Activated CD8-positive, alpha-beta memory T cell treated with anti-CD3 and anti-CD28 coated beads for 1 hour (primary cell): ENCODE measurements around the gene RINT1.

Source experiments
- DNase-seq, 2 donors: peaks; one replicate each; pipeline ENCODE4 v3.0.0-alpha.2; 2020; ENCODE audit warnings: low read depth in 1 of 2; ENCODE audit errors: extremely low read depth in 1 of 2

Gene RINT1

DNA sequence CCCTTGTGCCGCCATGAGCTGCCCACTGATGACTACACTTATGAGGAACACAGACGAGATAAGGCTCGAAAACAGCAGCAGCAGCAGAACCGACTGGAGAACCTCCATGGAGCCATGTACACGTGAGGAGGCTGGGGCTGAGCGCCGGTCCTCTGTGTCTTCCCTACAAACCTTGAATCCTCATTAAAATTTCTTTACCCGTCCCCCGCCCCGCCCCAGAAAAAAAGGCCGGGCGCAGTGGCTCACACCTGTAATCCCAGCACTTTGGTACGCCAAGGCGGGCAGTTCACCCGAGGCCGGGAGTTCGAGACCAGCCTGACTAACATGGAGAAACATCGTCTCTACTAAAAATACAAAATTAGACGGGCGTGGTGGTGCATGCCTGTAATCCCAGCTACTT, 1.5 kb upstream of the RINT1 start:
- DNase-seq = no peak

DNA sequence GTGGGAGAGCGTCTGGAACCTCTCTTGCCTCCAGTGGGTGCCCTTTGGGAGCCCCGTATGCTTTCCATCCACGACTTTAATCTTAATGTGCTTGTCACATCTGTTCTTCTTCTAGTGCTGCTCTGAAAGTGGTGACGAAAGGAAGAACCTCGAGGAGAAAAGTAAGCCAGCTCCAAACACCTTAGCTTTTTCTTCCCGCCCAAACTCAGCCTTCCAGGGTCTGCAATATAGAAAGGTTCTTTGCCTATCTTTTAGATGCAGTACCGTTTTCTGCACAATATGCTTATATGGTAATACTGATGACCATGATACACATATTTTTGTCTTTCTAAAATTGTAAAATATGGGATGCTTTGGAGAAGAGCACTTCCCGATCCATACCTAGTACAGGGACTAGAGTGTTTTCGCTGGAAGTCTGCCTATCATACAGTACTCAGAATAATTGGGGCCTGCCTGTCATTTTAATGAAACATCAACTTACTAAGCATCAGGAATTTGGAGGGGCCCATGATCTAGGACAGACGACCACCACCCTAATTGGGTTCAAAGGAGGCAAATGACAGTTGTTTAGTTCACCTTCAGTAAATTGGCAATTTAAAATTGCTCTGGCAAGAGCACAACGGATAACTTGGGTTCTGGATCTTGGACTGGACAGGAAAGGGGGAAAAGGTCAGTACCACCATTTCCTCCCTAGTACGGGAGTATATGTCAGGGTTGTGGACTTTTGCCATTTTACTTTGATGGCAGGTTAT, 884 bp downstream of the RINT1 start:
- no peak for DNase-seq

DNA sequence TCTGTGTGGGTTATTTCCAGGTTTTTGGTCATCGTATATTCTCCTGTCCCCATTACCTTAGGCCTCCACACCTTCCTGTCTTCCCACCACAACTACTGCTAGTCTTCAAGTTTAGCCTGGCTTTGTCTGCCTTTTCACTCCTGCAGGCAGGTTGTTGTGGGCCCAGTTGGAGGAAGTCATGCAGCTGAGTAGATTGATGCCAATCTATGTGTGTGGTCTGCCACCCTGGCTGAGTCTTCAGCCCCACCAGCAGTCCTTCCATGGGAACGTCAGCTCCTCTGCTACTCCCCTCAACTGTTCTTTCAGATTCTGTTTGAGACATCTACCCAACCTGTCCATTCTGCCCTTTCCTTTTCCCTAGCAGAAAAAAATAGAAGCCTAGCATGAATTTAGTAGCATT, 6.3 kb downstream of the RINT1 start:
- no peak for DNase-seq

DNA sequence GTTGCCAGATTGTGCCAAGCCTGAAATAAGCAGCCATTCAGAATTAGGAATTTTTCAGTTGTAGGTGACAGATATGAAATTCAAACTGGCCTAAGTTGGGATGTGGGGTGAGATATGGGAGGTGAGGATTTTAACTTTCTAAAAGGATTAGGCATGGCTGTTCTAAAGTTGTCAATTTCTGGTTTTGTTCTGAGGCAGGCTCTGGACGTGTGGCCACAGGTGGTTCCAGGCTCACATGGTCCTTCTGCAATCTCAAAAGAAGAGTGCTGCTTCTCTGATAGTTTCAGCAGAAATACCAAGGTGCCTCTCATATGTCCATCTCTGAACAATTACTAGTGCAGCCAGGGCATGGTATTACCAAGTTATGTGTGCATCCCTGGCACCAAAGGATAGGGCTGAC, 27.9 kb downstream of the RINT1 start:
- DNase-seq = no peak

DNA sequence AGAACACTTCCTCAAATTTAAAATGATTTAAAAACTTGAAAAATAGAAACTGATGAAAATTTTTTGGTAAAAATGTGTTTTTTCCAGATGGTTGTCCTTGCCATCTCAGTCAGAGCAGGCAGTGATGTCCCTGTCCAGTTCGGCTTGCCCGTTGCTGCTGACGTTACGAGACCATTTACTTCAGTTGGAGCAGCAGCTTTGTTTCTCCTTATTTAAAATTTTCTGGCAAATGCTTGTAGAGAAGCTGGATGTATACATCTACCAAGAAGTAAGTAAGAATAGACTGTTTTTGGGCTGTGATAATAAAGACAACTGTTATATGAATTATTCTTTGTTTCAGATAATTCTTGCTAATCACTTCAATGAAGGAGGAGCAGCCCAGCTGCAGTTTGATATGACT, 33.2 kb downstream of the RINT1 start:
- DNase-seq = no peak

DNA sequence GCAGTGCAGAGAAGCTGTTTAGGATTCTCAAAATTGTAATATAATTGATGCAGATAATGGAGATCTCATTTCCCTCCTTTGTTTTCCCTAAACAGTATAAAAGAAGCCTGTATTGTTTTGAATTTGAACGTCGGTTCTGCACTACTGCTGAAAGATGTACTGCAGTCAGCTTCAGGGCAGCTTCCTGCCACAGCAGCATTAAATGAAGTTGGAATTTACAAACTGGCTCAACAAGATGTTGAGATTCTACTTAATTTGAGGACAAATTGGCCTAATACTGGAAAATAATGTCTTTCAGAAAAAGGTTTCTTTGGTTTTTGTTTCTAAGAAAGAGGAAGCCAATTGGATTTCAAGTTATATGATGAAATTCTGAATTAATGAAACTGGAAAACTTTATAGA, 35.0 kb downstream of the RINT1 start:
- DNase-seq = no peak

DNA sequence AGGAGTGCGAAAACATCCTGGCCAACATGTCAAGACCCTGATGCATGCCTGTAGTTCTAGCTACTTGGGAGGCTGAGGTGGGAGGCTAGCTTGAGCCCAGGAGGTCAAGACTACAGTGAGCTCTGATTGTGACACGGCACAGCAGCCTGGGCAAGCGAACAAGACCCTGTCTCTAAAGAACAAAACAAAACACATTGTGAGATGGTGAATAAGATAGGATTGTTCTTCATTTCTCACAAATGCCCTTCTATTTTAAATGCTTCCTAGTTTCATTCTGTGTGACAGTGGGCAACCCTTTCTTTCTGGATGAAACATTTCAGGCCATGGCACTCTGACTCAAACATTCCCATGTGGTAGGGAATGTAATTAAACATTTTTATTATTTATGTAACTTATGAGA, 35.8 kb downstream of the RINT1 start:
- DNase-seq = no peak

DNA sequence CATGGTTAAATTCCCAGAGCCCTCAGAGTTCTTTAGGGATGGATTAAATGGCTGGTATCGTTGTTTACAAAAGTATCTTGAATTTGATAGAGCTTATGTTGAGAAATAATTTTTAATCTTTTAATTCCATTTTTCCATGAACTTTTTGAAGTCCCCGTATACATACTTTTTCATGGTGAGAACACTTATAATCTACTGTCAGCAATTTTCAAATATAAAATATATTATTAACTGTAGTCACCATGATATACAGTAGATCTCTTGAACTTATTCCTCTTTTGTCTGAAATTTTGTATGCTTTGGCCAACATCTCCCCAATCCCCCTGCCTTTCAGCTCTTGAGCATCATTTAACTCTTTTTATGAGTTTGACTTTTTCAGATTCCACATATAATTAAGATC, 39.9 kb downstream of the RINT1 start:
- no peak for DNase-seq

DNA sequence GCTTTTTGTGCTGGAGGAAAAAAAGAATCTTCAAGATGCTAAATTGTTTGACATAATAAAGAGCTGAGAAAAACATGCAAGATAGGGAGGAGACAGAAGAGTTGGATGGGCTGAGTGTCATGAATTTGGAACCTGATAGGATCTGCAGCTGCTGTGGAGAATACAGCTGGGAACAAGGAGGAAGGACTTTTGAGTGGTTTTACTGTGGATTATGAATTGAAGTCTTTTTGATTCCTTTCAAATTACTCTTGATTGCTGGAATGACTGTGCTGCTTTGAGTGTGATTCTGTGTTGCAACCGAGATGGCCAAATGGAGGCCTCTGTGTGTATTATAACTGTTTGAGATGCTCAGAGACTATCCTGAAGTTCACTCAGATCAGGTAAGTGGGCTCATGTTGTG, 45.2 kb downstream of the RINT1 start:
- DNase-seq = no peak

DNA sequence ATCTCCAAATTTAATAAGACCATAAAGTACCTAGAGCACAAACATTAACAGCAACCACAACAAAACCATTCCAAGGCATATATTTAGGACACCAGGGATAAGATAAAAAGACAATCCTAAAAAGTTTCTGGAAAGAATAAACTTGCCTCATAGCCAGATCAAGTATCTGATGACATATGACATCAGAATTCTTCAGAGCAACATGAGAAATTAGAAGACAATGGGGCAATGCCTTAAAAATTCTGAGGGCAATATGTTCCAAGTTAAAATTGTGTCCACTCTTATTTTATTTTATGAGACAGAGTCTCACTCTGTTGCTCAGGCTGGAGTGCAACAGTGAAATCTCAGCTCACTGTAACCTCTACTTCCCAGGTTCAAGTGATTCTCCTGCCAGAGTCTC, 46.5 kb downstream of the RINT1 start:
- no peak for DNase-seq

DNA sequence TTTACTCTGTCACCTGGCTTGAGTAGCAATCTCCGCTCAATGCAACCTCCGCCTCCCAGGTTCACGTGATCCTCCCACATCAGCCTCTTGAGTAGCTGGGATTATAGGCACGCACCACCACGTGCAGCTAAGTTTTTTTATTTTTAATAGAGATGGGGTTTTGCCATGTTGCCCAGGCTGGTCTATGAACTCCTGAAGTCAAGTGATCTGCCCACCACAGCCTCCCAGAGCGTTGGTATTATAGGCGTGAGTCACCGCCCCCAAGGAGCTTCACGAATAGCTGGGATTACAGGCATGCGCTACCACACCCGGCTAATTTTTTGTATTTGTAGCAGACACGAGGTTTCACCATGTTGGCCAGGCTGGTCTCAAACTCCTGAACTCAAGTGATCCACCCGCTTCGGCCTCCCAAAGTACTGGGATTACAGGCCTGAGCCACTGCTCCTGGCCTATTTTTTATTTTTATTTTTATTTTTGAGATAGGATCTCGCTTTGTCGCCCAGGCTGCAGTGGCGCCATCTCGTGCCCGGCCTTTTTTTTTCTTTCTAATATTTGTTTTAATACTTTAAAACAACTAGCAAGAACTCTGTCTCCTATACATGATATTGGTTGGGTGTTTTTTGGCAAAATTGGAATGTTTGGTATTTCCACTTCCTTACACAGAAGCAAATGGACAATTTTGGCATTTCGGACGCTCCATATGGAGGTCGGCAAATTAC, 48.2 kb downstream of the RINT1 start:
- DNase-seq = no peak

DNA sequence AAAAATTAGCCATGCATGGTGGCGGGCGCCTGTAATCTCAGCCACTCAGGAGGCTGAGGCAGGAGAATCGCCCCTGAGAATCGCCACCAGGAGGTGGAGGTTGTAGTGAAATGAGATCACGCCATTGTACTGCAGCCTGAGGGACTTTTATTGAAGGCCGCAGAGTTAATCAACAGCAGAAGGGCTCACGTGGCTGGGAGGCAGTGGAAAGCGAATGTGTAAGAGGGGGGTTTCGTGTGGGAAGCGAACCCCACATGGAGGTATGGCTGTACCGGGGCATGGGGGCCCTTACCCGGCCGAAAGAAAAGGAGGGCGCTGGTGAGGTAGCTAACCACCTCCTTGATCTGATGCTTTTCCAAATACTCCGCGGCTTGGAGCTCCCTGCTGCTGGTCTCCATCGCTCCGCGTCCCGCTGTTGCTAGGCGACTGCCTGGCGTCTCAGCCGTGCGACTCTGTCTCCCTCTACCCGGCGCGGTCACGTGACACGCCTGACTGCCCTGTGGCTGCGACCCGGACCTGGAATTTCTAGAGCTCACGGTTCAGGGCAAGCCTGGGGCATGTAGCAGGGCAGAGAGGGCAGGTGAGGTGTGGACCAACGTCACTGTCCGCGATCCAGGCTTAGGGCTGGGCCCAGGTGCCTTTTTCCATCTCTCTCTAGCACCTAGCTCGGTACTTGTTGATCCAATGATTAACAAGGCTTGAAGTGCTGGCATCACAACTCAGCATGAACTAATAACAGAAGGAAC, 49.2 kb downstream of the RINT1 start, which contains the start of gene EFCAB10:
EFCAB10 (minus strand) TSS at position 428 of the 746 bp plus-strand sequence; CDS start at position 398, 30 bp downstream.
- DNase-seq = peak in 1 of 2 donors; percentile 16

DNA sequence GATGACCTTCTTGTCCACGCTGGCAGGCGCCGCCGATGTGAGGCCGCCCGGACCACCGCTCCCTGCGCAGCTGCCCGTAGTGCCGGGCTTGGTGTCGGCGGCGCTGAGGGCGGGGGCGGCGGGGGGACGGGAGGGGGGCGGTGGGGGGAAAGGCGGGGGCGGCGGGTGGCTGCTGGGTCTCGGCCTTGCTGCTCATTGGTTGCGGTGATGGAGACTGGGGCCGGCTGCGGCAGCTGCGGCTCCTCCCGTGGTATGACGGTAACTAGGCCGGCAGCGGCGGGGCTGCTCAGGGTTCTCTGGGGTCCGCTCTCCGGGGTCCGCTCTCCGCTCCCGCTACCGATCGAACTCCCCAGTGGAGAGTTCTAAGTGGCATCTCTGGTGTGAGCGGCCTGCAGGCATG, 51.1 kb downstream of the RINT1 start:
- no peak for DNase-seq

DNA sequence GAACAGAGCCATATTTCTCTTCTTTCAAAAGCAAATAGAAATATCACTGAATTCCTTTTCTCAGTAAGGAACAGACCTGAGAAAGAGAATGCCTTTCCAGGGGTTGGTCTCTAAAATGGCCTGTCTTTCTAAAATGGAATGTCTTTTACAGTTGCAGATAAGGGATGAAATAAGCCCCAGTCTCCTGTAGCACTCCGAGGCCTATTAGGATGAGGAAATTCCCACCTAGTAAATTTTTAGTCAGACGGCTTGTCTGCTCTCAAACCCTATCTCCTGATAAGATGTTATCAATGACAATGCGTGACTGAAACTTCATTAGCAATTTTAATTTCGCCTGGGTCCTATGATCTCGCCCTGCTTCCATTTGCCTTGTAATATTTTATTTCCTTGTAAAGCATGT, 52.2 kb downstream of the RINT1 start:
- no peak for DNase-seq

DNA sequence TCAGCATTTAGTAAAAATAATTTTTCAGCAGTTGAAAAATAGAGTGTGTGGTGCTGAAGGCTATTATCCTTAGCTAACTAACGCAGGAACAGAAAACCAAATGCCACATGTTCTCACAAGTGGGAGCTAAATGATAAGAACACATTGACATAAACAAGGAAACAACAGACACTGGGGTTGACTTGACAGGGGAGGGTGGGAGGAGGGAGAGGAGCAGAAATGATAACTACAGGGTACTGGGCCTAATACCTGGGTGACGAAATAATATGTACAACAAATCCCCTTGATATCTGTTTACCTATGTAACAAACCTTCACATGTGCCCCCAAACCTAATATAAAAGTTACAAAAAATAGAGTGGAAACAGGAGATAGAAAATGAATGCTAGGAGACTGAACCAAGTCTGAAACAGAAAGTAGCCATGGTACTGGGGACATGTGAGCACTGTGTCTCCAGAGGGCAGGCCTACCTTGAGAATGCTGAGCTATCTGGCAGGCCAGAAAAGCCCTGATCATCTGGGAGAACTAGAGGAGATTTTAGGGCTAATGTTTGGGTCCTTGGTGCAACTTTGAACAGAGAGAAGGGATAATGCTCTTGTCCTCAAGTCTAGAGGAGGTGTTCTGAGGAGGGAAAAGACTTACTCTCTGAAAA, 54.0 kb downstream of the RINT1 start:
- DNase-seq = no peak

DNA sequence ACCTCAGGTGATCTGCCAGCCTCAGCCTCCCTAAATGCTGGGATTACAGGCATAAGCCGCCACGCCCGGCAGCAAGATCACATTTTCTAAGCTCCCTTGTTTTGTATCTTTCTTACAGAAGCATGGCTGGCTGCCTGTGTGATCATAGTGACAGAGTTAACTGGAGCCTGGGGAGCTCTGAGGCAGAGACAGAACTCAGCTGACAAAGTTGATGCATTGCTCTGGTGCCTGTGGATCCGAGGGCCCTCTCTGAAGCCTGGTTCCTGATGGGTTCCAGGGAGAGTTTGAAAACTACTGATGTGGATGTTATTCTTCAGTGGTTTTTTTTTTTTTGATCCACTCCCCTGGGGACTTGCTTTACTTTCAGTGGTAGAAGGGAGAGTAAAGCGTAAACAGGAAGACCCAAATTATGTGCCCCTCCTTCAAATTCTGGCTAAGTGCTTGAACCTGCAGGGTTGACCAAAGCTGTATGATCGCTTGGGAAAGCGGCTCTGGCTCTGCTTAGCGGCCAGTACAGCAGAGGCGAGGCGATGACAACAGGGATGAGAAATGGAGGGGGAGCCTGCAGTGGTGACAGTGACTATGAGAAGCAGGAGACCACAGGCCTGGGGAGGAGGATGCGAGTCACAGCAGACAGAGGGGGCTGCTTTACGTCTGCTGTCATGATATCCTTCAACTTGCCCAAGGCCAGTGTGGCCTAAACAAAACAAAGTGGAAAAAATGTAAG, 56.1 kb downstream of the RINT1 start:
- no peak for DNase-seq

DNA sequence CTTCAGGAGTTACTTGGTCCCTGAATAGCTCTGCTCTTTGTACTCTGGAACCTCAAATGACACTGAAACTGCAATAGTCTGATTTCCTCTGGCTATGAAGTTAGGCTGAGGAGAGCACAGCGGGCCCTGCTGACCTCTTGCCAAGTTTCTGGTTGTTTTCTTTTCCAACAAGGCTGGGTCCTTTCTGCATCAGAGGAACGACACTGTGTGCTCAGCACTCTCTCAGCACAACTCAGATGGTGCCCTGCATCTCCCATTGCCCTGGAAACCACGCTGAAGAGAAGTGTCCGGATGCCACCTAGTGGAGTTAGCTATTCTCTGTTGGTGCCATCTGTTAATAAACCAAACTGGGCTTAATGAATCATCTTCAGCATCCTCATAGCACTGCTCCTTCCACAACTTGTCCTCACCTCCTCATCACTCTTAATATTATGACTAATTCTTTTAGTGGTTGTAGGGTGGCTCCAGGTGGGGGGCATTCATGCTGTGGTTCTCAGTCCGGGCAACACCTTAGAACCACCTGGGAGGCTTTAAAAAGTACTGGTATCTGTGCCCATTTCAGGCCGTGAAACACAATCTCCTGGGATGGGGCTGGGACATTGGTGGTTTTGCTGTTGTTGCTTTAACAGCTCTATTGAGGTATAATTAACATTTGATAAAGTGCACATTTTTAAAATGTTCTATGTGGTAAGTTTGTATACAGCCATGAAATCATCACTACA, 57.5 kb downstream of the RINT1 start:
- DNase-seq = no peak

DNA sequence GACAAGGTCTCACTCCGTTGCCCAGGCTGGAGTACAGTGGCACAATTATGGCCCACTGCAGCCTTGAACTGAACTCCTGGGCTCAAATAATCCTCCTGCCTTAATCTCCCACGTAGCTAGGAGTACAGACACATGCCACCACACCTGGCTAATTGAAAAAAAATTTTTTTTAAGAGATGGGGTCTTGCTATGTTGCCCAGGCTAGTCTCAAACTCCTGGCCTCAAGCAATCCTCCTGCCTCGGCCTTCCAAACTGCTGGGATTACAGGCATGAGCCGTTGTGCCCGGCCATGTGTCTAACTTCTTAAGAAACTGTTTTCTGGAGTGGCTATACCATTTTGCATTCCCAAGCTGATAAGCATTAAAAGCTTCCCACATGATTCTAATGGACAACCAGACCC, 58.8 kb downstream of the RINT1 start:
- no peak for DNase-seq

DNA sequence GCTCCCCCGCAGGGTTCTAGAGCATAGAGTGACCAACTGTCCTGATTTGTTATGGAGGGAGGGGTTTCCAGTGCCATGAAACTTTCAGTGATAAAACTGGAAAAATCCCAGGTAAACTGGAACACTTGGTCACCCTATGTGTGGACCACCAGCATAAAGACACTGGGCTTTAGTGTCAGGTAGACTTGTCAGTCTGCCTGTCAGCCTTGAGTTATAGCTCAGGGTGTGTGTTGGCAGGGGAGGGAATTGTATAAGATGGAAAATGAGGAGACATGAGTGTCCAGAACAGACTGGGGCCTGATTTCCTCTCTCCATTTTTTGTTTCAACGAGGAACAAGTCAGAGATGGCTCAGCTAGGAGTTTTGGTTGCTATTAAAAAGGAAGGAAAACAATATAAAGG, 59.5 kb downstream of the RINT1 start:
- no peak for DNase-seq

DNA sequence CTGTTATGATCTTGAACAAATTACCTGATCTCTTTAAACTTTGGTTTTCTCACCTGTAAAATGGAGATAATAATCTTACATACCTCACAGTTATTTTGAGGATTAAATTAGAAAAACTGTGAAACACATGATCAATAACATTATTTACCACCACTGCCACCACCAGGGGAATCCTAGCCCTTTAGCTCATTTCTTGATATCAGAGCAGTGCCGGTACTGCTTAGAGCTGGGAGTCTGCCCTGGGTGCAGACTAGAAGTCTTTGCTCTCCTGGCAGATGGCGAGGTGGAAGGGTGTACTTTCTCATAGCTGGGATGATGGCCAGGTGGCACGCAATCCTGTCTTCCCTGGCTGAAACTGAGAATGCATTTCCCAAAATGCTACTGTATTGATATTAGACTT, 62.0 kb downstream of the RINT1 start:
- no peak for DNase-seq
